Endothelial cell of umbilical vein (primary cell): ENCODE data around the gene PLXNA3. TPM values are rescaled to one million over a fixed set of nuclear protein-coding genes. Genes with fewer than 3 reads are reported as not detected.

Experiments used
- BruUV-seq: library from RNA; stranded (reverse); fragments of 400-500 nt; replicated peaks from 2 replicates; lab custom pipeline; 2021; lab: Mats Ljungman, UMichigan
- CTCF ChIA-PET: fragments of 300-600, 350-600 bp; sonication (Branson Sonifier 250); formaldehyde crosslinking; loops from one replicate; lab custom pipeline; 2021; ENCODE audit warnings: antibody characterized with exemption, inconsistent platforms; lab: Charles Lee
- POLR2A ChIA-PET: fragments of 300-600, 350-600 bp; sonication (Branson Sonifier 250); formaldehyde crosslinking; loops from one replicate; lab custom pipeline; 2021; ENCODE audit warnings: antibody characterized with exemption, inconsistent platforms; lab: Charles Lee
- DNase-seq: peaks from one replicate; pipeline ENCODE4 v3.0.0-alpha.2; 2011; ENCODE audit warnings: low read depth, low spot score
- FAIRE-seq: peaks from 2 replicates; lab custom pipeline; 2011; peaks lifted over from hg19 to GRCh38; lab: Jason Lieb, UNC
- H2AFZ ChIP-seq: 2 replicates; pipeline ENCODE4 v1.6.0; 2012; ENCODE audit warnings: low read depth, low read length, control low read depth, inconsistent platforms
- H3K27ac ChIP-seq: 2 replicates; pipeline ENCODE4 v1.5.1; 2011; ENCODE audit warnings: low read depth, mild to moderate bottlenecking, control low read depth, low read length, moderate library complexity; ENCODE audit not compliant: insufficient read depth
- H3K27me3 ChIP-seq, 2 experiments: 2 replicates each; pipeline versions ENCODE4 v1.6.0 to v1.6.1; 2011; ENCODE audit warnings: low read length in 2 of 2, mixed read lengths in 1 of 2; ENCODE audit not compliant: control insufficient read depth in 2 of 2, insufficient read depth in 2 of 2
- H3K36me3 ChIP-seq, 2 experiments: 2 replicates in 1 of 2; 3 replicates in 1 of 2; pipeline ENCODE4 v1.5.1; 2011; ENCODE audit warnings: low read length in 2 of 2, mild to moderate bottlenecking in 1 of 2, moderate library complexity in 1 of 2; ENCODE audit not compliant: control insufficient read depth in 2 of 2, insufficient read depth in 2 of 2; ENCODE audit errors: extremely low read depth in 1 of 2
- H3K4me1 ChIP-seq: 3 replicates; pipeline ENCODE4 v1.5.1; 2011; ENCODE audit warnings: mild to moderate bottlenecking, low read length; ENCODE audit not compliant: control insufficient read depth, insufficient read depth; ENCODE audit errors: extremely low read depth
- H3K4me2 ChIP-seq: 2 replicates; pipeline ENCODE4 v1.6.1; 2011; ENCODE audit warnings: low read length, control low read depth, mixed read lengths; ENCODE audit not compliant: insufficient read depth
- H3K4me3 ChIP-seq, 3 experiments: fragments of 200-600 bp in 1 of 3; sonication (generic), shearing (Covaris generic) in 1 of 3; replicated peaks in 1 of 3; 2 replicates each; pipeline ENCODE4 v1.5.1; 2011 to 2016; ENCODE audit warnings: control low read depth in 3 of 3, low read length in 3 of 3, mild to moderate bottlenecking in 2 of 3, inconsistent platforms in 1 of 3, low read depth in 1 of 3, moderate library complexity in 1 of 3; ENCODE audit not compliant: insufficient read depth in 1 of 3
- H3K79me2 ChIP-seq: 2 replicates; pipeline ENCODE4 v1.6.0; 2012; ENCODE audit warnings: low read length, inconsistent platforms; ENCODE audit not compliant: control insufficient read depth, insufficient read depth
- H3K9ac ChIP-seq: replicated peaks from 2 replicates; pipeline ENCODE3; 2011; ENCODE audit warnings: low read length, control low read depth; ENCODE audit not compliant: insufficient read depth; ENCODE audit errors: extremely low read depth
- H3K9me1 ChIP-seq: replicated peaks from 3 replicates; pipeline ENCODE4 v1.6.0; 2011; ENCODE audit warnings: mild to moderate bottlenecking, low read length; ENCODE audit not compliant: control insufficient read depth, insufficient read depth; ENCODE audit errors: extremely low read depth
- H3K9me3 ChIP-seq: replicated peaks from 2 replicates; pipeline ENCODE4 v1.5.1; 2012; ENCODE audit warnings: low read length, inconsistent platforms; ENCODE audit not compliant: control insufficient read depth, insufficient read depth
- H4K20me1 ChIP-seq: replicated peaks from 2 replicates; pipeline ENCODE3; 2011; ENCODE audit warnings: mild to moderate bottlenecking, low read length; ENCODE audit not compliant: control insufficient read depth, insufficient read depth; ENCODE audit errors: extremely low read depth
- CTCF ChIP-seq, 2 donors: IDR thresholded peaks; 1 replicate in 1 of 2; 2 replicates in 1 of 2; pipeline ENCODE4 v1.5.1; 2011; ENCODE audit warnings: low read length in 2 of 2, mild to moderate bottlenecking in 2 of 2, moderate library complexity in 2 of 2, control low read depth in 1 of 2, inconsistent platforms in 1 of 2, low read depth in 1 of 2; ENCODE audit not compliant: insufficient read depth in 1 of 2; ENCODE audit errors: extremely low read depth in 1 of 2
- EZH2 ChIP-seq: IDR thresholded peaks from 2 replicates; pipeline ENCODE4 v1.6.1; 2012; ENCODE audit warnings: borderline replicate concordance, low read depth, mild to moderate bottlenecking, moderate library complexity, low read length, inconsistent platforms; ENCODE audit not compliant: severe bottlenecking
- FOS ChIP-seq: IDR thresholded peaks from 2 replicates; pipeline ENCODE4 v1.6.1; 2011; ENCODE audit warnings: mild to moderate bottlenecking, low read length, moderate library complexity, borderline replicate concordance; ENCODE audit not compliant: insufficient read depth
- GATA2 ChIP-seq: IDR thresholded peaks from 2 replicates; pipeline ENCODE4 v1.7.0; 2011; ENCODE audit warnings: low read depth, mild to moderate bottlenecking, moderate library complexity, mixed read lengths, low read length; ENCODE audit not compliant: insufficient read length, insufficient read depth
- JUN ChIP-seq: IDR thresholded peaks from 2 replicates; pipeline ENCODE4 v1.6.1; 2011; ENCODE audit warnings: borderline replicate concordance, low read depth; ENCODE audit not compliant: insufficient read length, insufficient read depth
- MAX ChIP-seq: IDR thresholded peaks from 2 replicates; pipeline ENCODE4 v1.6.1; 2011; ENCODE audit not compliant: insufficient read depth, insufficient read length
- MYC ChIP-seq: IDR thresholded peaks from one replicate; pipeline ENCODE4 v1.6.1; 2011; ENCODE audit warnings: mild to moderate bottlenecking, low read depth, low read length
- POLR2A ChIP-seq: IDR thresholded peaks from 2 replicates; pipeline ENCODE4 v1.6.1; 2012; ENCODE audit warnings: low read depth, mild to moderate bottlenecking, control low read depth, low read length
- POLR2AphosphoS5 ChIP-seq: IDR thresholded peaks from 2 replicates; pipeline ENCODE4 v1.6.1; 2012; ENCODE audit warnings: low read depth, mild to moderate bottlenecking, control low read depth, low read length, moderate library complexity; ENCODE audit not compliant: insufficient read depth
- dilution Hi-C: fragments of 300-500 bp; cut with MboI; formaldehyde crosslinking; loops from one replicate; pipeline ENCODE4 v1.15.0; 2019; ENCODE audit warnings: low sequenced_read_pairs; ENCODE audit not compliant: extremely low pct_ligation_motif_present
- intact Hi-C: fragments of 100-400 bp; cut with micrococcal nuclease; formaldehyde crosslinking; loops from one replicate; pipeline ENCODE4 v1.10.0; 2022
- polyA plus RNA-seq, 4 experiments: library from polyadenylated mRNA; depleted of rRNA in 3 of 4; stranded (reverse) in 3 of 4; unstranded in 1 of 4; fragments of >200 nt; gene quantifications; 2 replicates each; pipeline versions ENCODE4 v1.2.1 to v1.2.3, GENCODE V29; 2011 to 2012; ENCODE audit warnings: missing spikeins in 1 of 4
- total RNA-seq: library from RNA; stranded (reverse); gene quantifications from 2 replicates; pipeline ENCODE4 v1.2.3, GENCODE V29; 2021

The PLXNA3 gene
- total and polyA plus RNA-seq, 2 donors (not counting 3 experiments of a cell fraction or from before 2014, with no cell fraction given), result 56.8 to 58.6 TPM

GRCh38 chrX:154506483-154507332, 48.6 kb downstream of the PLXNA3 start:
- H3K9me1 ChIP-seq, result no peaks in the 10 kb centered on the region
- no peak for TF ChIP-seq JUN
- no peak for TF ChIP-seq MYC
- no peak for TF ChIP-seq CTCF (IDR thresholded peaks at IDR 0.05; ENCODE audit: extremely low read depth in 1 of 2, insufficient read depth in 1 of 2, low read depth in 1 of 2, low read length in 2 of 2)
- no peak for TF ChIP-seq EZH2
- no peak for TF ChIP-seq FOS
- TF ChIP-seq GATA2, result no peak
- no peak for TF ChIP-seq MAX
- no peak for TF ChIP-seq POLR2A
- TF ChIP-seq POLR2AphosphoS5, result no peak
- FAIRE-seq (no peak), DNase-seq (no peak)
- no peaks in the 10 kb centered on the region for H3K36me3 ChIP-seq
- no peak overlapping the region for H2AFZ ChIP-seq
- no peaks in the 10 kb centered on the region for H3K9me3 ChIP-seq
- no peak overlapping the region for H3K4me3 ChIP-seq
- no peaks in the 10 kb centered on the region for H3K79me2 ChIP-seq
- ChIA-PET POLR2A (no interaction called here), CTCF (no interaction called here)
- H3K9ac ChIP-seq, result no peak overlapping the region
- BruUV-seq, result no TSS peak
- H3K4me2 ChIP-seq, result no peak overlapping the region
- no peak overlapping the region for H3K27ac ChIP-seq
- no peaks in the 10 kb centered on the region for H3K27me3 ChIP-seq
- intact Hi-C loops (no loop called here), dilution Hi-C loops (no loop called here)
- peaks cover 6% of the 10 kb centered on the region for H3K4me1 ChIP-seq
- H4K20me1 ChIP-seq, result no peaks in the 10 kb centered on the region
